Suppressor macrophage (primary cell): ENCODE measurements around the gene GBP2.
"Not testable (repeated sequence)": the region's sequence is repeated elsewhere in the genome, so short reads cannot be mapped to it uniquely, and the experiment has no call there.

Experiments used
- DNase-seq, 4 experiments: peaks; one replicate each; pipeline ENCODE4 v3.0.0-alpha.2; 2020 to 2022
- total RNA-seq, 17 experiments: gene quantifications; one replicate each; lab custom pipeline; 2026; ENCODE audit warnings: mixed read lengths in 6 of 17, inconsistent platforms in 3 of 17; lab: John Stamatoyannopoulos, UW

The GBP2 gene, protein sequence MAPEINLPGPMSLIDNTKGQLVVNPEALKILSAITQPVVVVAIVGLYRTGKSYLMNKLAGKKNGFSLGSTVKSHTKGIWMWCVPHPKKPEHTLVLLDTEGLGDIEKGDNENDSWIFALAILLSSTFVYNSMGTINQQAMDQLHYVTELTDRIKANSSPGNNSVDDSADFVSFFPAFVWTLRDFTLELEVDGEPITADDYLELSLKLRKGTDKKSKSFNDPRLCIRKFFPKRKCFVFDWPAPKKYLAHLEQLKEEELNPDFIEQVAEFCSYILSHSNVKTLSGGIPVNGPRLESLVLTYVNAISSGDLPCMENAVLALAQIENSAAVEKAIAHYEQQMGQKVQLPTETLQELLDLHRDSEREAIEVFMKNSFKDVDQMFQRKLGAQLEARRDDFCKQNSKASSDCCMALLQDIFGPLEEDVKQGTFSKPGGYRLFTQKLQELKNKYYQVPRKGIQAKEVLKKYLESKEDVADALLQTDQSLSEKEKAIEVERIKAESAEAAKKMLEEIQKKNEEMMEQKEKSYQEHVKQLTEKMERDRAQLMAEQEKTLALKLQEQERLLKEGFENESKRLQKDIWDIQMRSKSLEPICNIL
- total RNA-seq: 59.8 to 1,330 (median 126) reads per million in 17 experiments

DNA sequence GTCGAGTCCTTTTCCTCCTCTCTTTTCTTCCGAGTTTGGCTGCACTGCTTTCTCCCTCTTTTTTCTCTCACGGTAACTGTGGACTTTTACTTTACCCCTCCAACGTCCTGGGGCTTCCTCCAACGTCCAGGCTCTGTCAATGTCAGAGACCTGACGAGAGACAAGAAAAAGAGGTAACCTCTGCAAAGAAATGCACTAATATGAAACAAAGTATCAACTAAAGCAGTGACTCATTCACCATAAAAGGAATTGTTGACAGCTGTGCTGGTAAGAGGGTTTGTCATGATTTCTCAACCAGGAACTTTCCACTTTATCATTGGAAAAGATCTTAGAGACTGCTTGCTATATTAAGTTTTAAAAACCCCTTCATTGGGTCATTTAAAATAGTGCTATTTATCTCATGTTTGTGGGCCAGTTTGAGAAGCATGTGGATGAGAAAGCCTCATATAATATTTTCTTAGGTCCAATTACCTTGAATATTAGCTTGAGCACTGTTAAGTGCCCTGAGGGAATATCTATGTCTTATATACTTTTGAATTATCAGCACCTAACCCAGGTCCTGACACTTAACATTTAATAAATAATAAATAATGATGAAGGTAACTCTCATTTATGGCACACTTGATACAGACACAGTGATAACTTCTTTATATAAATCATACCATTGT, at the start of gene GBP2:
Gene GBP2 (minus strand): TSS at position 202 of the 668 bp plus-strand sequence. CDS start 4,148 bp downstream, outside the sequence.
- peak; percentile 37 to 83 (median 62) for DNase-seq

DNA sequence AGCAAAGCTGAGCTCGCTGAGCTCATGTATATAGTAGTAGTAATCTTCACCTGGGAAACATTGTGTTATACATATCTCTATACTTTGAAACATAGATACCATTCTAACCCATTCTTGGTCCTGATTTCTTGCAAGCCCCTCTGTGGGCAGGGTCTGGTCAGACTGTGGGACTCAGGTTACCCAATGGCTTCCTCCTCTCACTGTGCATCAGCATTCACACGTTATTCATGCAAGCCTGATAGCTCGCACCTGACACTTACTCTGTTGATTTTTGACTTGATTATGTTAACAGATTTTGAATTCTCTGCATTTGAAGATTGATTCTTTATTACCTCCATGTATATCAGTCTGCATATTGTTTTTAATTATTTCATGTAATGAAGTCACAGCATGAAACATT, 48.6 kb upstream of the GBP2 start:
- DNase-seq: no peak

DNA sequence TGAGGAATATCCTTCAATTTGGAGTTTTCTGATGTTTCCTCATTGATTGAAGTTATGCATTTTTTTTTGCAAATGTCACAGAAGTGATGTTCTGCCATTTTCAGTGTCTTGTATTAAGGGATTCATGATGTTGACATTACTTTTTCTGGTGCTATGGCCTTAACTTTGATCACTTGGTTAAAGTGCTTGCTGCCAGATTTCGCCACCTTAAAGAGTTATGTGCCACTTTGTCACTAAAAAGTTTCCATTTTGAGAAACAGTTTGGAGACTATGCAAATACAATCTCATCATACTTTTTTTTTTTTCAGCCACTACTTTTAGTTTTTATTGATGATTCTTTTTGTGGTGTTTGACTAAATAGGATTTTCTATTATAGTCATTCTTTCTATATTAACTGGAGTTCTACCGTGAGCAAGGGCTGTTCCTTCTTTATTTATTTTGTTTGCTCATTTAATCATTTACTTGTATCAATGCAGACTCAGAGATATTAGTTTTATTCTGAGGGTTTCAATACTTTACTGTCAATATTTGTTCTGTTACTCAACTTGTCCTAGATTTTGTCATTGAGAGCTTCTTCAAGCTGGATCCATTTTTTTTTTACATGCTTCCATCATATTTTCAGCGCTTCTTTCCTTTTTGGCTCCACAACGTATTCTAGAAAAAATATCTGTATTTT, 46.7 kb upstream of the GBP2 start:
- no peak for DNase-seq

DNA sequence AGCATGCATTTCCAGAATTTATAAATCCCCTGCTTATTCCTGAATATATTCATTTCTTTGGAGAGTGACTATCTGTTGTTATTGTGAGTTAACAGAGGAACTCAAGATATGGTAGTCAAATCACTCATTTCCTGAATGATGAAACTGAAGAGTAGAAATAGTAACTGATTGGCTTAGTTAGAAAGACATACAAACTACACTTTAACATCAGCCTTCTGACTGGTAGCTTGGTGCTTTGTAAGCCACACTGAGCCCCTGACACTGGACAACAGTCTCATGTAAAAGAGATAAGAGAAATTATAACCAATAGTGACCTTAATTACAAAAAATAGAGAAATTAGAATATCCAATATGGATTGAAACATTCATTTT, 45.1 kb upstream of the GBP2 start:
- peak in 2 of 4 experiments; percentile 21 to 29 for DNase-seq

DNA sequence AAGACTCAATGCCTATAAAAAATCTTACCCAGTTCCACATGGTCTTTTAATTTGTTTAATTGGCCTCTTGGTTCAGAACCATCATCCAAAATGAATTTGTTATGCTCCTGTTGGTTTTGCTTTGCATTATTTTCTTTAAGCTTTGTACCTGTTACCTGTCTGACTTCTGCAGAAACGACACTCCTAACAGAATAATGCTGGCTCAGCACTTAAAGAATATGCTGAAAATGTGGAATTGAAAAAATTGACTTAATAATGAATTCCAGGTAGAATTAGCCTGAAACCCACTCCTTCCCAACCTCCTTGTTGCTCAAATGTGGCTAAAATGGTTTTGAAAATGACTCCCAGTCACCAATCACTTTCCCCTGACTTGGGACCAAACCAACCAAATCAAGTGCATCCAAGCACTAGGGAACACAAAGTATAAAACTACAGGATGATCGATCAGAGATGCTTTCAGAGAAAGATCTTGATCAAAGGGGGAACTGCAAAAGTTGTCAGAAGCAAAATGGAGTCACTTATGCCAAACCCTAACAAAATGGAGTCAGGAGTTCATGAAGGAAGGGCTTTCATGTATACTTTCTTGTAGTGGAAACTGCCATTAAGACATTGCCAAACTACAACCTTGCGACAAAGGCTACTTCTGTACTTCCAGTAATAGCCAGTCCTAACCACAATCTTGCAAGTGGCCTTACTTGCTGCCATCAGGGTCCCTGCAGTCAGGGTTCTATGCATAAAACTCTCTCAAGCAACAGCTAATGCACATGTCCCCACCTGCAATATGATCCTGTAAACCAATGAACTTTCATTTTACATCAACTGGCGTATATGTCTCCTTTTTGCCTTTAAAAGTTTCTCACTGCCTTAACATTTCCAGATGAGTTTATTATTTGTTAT, 44.5 kb upstream of the GBP2 start:
- DNase-seq: peak in 1 of 4 experiments; percentile 9

DNA sequence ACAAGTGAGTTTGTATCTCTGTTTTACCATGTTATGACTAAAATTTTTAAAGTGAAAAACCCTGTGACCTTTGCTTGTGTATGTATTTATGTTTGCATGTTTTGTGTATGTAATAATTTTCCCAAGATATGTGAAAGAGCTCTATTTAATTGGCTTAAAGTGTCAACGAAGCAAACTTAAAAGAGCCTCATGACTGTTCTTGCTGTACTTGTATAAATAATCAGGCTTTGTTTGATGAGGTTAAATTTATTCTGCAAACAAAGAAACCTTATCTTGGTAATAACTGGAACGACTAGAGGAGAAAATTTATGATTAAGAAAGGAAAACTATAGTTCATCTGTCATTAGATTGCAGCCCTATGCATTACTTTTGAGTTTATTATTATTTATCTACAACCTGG, 43.3 kb upstream of the GBP2 start:
- DNase-seq: no peak

DNA sequence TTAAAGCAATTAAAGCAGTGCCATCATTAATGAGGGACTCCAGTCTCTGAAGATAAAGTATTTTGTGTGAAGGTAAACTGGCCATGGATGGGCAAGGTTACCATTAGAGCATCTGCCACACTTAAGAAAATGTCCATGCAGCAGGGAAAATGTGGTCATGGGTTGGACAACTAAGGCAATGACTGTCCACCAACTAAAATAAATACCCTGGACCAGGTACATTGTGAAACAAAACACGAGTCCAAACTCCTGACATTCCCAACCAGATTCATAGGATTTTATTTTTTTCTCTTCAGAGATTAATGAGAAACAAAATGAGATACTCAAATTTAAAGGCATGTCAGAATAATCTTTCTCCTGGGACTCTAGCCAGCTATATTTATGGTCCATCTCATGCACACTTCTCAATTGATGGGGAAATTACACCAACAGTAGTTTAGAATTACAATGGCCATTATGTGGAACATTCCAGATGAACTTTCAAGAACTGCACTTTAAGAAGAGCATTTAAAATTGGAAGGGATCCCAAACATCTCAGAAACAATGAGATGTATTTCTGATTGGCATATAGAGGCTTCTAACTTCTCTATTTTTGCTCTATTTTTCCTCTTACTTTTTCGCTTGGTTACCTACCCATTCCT, 41.8 kb upstream of the GBP2 start:
- DNase-seq: no peak

DNA sequence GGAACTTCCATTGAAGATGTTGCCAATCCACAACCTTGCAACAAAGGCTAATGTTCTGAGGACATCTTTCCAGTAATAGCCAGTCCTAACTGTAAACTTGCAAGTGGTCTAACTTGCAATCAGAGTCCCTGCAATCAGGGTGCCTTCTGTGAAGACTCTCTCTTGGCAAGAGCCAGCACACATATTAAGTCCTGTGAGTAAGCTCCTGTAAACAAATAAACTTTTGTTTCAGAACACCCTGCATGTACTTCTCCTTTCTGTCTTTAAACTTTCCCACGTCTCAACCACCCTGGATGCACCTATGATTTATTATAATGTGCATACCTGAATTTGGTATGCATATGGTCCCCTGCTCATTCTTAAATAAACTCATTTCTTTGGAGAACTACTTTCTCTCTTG, 40.8 kb upstream of the GBP2 start:
- DNase-seq: no peak

DNA sequence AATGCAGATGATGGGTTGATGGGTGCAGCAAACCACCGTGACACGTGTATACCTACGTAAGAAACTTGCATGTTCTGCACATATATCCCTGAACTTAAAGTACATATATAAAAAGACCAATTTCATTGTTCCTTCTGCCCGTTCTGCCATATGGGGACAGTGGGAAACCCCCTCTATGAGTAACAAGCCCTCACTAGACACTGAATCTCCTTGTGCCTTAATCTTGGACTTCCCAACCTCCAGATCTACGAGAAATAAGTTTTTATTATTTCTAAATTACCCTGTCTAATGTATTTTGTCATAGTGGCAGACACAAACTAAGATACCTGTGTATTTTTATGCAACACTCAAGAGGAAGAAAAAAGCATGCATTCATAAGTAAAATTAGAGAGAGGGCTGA, 39.9 kb upstream of the GBP2 start:
- no peak for DNase-seq

DNA sequence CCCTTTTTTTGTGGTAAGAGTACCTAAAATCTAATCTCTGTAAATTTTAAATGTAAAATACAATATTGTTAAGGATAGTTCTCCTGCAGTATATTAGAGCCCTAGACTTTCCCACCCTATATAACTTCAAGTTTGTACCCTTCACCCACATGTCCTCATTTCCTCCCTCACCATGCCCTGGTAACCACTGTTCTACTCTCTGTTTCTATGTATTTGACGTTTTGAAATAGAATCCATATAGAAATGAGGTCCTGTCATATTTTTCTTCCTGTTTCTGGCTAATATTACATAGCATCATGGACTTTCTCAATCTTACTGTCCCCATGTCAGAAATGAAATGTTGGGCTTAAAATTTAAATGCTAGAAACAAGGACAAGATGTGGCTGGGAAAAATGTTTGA, 25.1 kb upstream of the GBP2 start:
- peak in 3 of 4 experiments; percentile 10 to 30 (median 14) for DNase-seq

DNA sequence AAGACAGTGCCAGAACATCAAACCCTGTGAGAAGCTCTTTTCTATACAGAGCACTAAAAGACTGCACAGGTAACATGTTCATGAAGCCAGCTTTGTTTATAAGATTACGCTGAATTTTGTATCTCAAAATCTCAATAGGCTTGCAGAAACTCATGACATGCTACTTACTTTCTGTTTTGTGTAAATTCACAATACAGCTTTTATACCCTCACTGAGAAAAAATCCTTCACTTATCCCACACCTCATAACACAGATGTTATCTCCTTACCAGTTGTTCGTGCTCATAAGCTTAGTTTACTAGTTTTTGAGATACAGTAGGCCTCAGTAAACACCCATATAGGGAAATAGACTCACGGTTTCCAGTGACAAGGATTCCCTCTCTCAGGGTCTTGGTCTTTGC, 24.1 kb upstream of the GBP2 start:
- no peak for DNase-seq

DNA sequence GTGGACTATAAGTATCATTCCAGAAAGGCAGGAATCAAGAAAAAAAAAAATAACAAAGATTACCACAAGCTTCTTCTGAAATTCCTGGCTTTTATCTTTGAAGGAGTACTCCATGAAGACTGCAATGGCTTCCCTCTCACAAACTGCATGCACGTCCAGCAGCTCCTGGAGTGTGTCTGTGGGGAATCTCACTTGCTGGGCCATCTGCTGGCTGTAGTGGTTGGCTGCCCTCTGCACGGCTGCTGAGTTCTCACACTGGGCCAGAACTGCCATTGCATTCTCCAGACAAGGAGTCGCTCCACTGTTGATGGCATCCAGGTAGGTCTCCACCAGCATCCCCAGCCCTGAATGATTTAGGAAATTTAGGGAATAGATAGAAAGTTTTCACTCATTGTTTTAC, 23.3 kb upstream of the GBP2 start:
- peak in 1 of 4 experiments; percentile 4 for DNase-seq

DNA sequence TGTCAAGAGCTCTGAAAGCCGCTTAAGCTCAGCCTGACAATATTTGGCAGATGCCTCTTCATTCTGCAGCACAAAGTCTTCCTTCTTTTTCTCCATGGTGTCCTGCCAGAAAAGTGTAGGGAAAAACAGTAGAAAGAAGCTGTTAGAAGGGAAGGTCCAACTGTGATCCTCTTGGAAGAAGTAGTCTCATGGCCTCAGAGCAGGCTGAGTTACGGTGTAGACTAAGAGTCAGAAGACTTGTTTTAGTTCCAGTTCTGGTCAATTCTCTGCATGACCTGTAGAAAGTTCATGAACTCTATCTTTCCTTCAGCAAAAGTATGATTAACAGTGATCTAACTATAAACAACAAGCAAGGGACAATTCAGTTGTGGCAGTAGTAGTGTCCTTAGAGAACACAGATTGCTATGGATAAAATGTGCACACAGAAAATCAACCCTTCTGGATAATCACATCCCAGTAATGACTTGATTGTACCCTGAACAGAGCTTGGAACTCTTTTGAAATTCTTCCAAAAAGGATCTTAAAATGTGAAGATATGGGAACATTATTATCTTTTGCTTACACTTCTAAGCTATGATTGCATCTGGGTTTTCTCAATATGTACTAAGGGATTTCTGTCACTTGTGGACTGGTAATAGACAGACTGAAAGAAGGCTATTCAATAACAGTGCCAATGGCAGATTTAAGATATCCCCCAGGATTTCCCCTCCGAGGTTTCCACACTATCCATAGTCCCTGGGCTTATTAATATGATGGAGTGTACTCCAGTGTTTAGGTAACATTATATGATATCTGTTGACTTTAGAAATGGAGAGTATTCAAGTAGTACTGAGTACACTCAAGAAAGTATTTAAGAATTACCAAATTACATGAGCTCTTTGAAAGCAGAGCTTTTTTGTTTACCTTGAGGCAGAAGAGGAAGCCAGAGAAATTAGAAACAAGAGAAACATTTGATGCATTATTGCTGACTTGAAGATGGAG, 22.1 kb upstream of the GBP2 start:
- DNase-seq: no peak

DNA sequence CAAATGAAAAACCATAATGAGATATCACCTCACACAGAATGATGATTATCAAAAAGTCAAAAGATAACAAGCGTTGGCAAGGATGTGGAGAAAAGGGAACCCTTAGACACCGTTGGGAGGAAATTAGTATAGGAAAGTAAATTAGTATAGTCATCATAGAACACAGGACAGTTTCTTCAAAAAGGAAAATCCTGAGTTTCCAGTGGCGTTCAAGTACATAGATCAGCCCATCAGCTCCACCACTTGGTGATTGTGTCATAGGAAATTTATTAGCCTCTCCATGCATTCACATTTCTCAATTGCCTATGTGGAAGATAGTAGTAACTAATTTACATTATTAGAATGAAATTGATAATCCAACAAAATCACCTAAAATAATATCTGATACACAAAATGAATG, 20.8 kb upstream of the GBP2 start:
- no peak for DNase-seq

DNA sequence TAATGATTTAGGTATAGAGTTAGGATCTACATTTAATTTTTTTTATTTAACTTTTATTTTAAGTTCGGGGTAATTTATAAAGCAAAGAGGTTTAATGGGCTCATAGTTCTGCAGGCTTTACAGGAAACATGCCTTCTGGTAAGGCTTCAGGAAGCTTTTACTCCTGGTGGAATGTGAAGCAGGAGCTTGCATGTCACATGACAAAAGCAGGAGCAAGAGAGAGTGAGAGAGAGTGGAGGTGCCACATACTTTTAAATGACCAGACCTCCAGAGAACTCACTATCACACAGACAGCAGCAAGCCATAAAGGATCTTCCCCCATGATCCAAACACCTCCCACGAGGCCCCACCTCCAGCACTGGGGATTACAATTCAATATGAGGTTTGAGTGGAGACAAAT, 17.6 kb upstream of the GBP2 start:
- no peak for DNase-seq

DNA sequence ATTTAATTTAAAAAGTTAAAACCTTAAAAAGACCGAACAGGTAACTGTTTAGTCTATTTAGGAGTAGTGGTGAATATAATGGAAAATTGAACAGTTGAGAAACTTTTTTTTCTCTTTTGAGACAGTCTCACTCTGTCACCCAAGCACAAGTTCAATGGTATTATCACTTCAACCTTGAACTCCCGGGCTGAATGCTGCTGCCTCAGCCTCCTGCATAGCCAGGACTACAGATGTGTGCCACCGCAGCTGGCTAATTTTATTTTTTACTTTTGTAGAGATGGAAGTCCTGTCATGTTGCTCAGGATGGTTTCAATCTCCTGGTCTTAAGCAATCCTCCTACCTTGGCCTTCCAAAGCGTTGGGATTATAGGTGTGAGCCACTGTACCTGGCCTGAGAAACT, 16.2 kb upstream of the GBP2 start:
- DNase-seq: no peak

DNA sequence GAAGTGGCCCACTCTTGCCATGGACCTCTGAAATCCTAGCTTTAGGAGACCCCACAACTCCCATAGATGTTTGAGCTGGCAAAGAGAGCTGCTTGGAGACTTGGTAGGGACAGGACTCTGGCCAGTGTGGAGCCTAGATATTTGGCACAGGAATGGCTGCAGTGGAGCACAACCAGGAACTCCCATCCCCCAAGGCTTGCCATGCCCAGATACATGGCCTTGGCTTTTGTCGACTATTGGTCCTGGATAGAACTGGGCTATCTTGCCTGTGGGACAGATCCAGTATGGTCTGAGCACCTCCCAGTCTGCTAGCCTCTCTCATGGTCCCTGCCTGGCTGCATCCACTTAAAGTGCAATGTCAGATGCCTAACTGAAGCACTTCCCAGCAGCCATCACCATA, 7.8 kb upstream of the GBP2 start:
- DNase-seq: no peak

DNA sequence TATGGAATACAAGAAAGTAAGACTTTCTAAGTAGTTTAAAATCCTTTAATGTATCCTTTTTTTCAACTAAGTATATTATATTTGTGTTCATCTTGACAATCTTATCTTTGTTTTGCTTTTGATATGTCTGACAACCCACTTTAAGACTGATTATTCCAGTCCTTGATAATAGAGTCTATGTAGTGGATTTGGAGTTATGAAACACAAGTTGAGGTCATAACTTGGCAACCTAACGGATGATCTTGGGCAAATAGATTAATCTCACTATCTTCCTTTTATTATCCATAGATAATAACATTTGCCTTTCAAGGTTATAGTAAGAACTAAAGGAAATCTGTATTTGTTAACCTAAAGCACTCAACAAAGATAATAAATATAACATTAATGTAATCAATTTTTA, 4.8 kb upstream of the GBP2 start:
- peak in 1 of 4 experiments; percentile 6 for DNase-seq

DNA sequence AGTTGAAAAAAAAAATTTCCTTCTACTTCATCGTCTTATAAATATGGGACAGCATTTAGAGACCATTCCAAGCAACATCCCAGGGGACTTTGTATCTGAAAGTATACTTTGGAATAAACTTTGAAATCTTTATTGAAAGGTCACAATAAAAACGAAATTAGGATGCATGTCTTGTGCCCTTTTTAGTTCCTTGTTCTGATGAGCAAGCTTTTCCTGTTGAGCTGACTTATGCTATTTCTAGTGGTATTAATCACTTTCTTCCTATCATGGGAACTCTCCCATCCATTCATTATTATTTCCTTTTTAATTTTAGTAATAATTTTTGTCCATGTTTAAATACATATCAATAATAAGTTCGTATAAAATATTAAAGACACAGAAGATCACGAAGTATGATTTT, 4.0 kb upstream of the GBP2 start:
- DNase-seq: peak in 2 of 4 experiments; percentile 53 to 63

DNA sequence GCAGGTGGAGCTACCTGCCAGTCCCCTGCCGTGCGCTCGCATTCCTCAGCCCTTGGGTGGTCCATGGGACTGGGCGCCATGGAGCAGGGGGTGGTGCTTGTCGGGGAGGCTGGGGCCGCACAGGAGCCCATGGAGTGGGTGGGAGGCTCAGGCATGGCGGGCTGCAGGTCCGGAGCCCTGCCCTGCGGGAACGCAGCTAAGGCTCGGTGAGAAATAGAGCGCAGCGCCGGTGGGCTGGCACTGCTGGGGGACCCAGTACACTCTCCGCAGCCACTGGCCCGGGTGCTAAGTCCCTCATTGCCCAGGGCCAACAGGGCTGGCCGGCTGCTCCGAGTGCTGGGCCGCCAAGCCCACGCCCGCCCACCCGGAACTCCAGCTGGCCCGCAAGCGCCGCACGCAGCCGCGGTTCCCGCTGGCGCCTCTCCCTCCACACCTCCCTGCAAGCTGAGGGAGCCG, 2.1 kb upstream of the GBP2 start:
- not testable (repeated sequence) for DNase-seq
